Spinal cord (tissue), 10 donors: Measurements from ENCODE around the gene CNTN5. TPM values are rescaled to one million over a fixed set of nuclear protein-coding genes. Genes with fewer than 3 reads are reported as not detected.

Source experiments
- DNase-seq, 6 donors: peaks; one replicate each; pipeline versions ENCODE4 v3.0.0 to v3.0.0-alpha.2; 2013 to 2015; ENCODE audit warnings: low spot score in 6 of 6, low read depth in 4 of 6
- H3K27ac ChIP-seq: one replicate; pipeline ENCODE4 v1.5.1; 2013; ENCODE audit warnings: low read depth, low read length, control low read depth
- H3K27me3 ChIP-seq: one replicate; pipeline ENCODE4 v1.6.1; 2013; ENCODE audit warnings: low read length; ENCODE audit not compliant: control insufficient read depth, insufficient read depth
- H3K36me3 ChIP-seq: one replicate; pipeline ENCODE4 v1.6.1; 2013; ENCODE audit warnings: low read length; ENCODE audit not compliant: control insufficient read depth, insufficient read depth
- H3K4me1 ChIP-seq: one replicate; pipeline ENCODE4 v1.6.1; 2013; ENCODE audit warnings: low read length; ENCODE audit not compliant: control insufficient read depth, insufficient read depth
- H3K4me3 ChIP-seq: one replicate; pipeline ENCODE4 v1.5.1; 2013; ENCODE audit warnings: low read depth, low read length, control low read depth
- H3K9me3 ChIP-seq: one replicate; pipeline ENCODE4 v1.6.1; 2013; ENCODE audit warnings: low read length; ENCODE audit not compliant: control insufficient read depth, insufficient read depth
- WGBS: methylation state at CpG from one replicate; pipeline ENCODE4 v1.1.5; 2013; ENCODE audit warnings: missing lambda C conversion rate; ENCODE audit not compliant: insufficient coverage; 5-methylcytosine and 5-hydroxymethylcytosine counted together
- polyA plus RNA-seq, 2 donors: library from polyadenylated mRNA; unstranded; fragments of 120-200 nt; gene quantifications; one replicate each; pipeline ENCODE4 v1.2.1, GENCODE V29; 2013; ENCODE audit not compliant: insufficient read length in 2 of 2
- total RNA-seq, 2 donors: library from RNA; depleted of rRNA in 1 of 2; stranded (reverse); fragments of 120-200 nt in 1 of 2; fragments of >200 nt in 1 of 2; gene quantifications; one replicate each; pipeline versions ENCODE4 v1.2.3 to v1.2.4, GENCODE V29; 2013 to 2014
- donor health status: healthy.

The CNTN5 gene
- total and polyA plus RNA-seq, 4 donors, result 8.4 to 24.8 (median 12.0) TPM

DNA sequence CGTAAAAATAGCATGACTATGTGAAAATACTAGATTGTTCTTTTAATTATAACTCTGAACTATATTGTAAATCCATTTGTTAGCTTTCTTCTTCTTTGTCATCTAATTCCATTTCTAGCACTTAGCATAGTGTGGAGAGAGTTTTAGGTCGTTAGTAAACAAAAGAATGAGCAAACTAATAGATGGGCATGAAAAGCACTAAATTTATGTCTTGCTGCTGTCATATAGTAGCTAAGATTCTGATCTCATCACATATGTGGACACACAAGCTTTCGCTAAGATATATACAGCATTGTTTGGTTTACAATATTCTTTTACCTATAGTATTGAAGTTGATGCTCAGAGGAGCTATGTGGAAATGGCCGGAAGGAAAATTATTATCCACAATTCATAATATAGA, 370.5 kb downstream of the CNTN5 start:
- Histone ChIP-seq H3K27me3 (no peaks in the 10 kb centered on the region), H3K4me3 (no peak overlapping the region), H3K27ac (no peak overlapping the region), H3K9me3 (no peaks in the 10 kb centered on the region), H3K4me1 (no peaks in the 10 kb centered on the region), H3K36me3 (no peaks in the 10 kb centered on the region)
- no CpG with 5 or more reads among the region's 4 CpGs for WGBS
- DNase-seq, result no peak

DNA sequence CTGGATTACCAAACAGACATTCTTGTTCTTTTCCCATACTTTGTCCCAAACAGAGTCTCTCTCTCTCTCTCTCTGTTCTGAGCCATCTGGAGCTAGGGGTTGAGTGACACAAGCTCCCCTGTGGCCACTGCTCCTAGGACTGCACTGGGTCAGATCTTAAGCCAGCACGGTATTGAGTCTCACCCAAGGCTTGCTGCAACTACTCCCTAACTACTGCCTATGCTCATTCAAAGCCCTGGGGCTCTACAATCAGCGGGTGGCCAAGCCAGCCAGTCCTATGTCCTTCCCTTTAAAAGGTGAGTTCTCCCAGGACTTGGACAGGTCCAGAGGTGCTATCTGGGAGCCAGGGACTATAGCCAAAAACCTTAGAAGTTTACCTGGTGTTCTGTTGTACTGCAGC, 385.6 kb downstream of the CNTN5 start:
- Histone ChIP-seq H3K4me3 (no peak overlapping the region), H3K27me3 (no peaks in the 10 kb centered on the region), H3K4me1 (no peaks in the 10 kb centered on the region), H3K27ac (no peak overlapping the region), H3K36me3 (no peaks in the 10 kb centered on the region), H3K9me3 (peaks cover 1% of the 10 kb centered on the region)
- 100% methylated on average over 2 of the region's 2 CpGs for WGBS
- no peak for DNase-seq

DNA sequence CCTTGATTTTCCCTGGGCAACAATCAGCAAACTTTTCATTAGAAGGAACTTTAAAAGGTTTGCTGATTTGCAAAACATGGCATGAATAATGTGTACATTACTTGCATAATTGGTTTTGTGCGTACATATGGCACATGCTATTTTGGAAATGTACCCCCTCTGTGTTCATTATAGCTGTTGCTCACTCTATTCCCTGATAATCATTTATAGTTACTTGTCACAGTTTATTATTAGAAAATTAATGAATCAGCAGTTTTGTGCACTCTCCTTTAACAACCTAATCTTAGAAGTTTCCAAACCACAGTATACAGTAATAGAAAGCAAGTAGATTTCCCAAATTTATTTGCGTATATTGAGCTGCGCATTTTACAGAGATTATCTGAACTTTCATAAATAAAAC, 389.9 kb downstream of the CNTN5 start:
- peak in 1 of 6 donors; percentile 9 for DNase-seq
- Histone ChIP-seq H3K36me3 (no peaks in the 10 kb centered on the region), H3K4me3 (no peak overlapping the region), H3K27me3 (no peaks in the 10 kb centered on the region), H3K4me1 (no peaks in the 10 kb centered on the region), H3K27ac (no peak overlapping the region), H3K9me3 (peaks cover 1% of the 10 kb centered on the region)
- WGBS, result no CpG with 5 or more reads among the region's 3 CpGs

DNA sequence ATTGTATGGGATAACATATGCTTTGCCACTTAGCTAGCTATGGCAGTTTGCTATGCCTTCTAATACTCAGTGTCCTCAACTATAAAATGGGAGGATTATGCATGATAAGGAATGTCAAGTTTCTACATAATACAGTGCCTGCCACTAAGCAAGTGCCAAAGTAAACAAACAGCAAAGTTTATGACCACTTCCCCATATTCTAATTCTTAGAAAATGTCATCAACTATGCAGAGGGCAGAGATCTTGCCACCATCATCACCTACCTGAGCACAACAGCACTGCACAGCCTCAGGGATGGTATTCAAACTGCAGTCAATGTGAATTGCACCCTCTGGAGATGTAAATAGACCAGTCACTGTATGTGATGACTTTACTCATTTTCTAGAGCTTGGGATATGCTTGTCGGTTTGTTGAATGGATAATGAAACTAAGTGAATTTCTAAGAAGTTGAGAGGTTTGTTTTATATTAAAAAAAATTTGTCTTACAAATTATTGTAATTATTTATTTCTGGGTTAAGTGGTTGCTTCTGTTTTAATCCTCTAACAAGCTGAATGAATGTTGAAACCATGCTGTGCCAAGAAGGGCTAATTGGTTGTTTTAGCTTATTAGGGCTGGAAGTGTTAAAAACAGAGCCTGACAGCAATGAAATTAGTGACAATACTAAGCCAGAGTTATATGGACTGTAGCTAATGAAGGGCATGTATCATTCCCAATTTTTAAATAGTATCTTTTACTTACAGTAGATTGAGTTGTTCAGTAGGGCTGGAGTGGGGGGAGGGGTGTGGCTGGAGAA, 398.4 kb downstream of the CNTN5 start:
- H3K9me3 ChIP-seq, result no peaks in the 10 kb centered on the region
- WGBS, result no CpG with 5 or more reads among the region's 1 CpG
- no peak overlapping the region for H3K4me3 ChIP-seq
- H3K4me1 ChIP-seq, result no peaks in the 10 kb centered on the region
- no peaks in the 10 kb centered on the region for H3K36me3 ChIP-seq
- no peaks in the 10 kb centered on the region for H3K27me3 ChIP-seq
- DNase-seq, result peak in 2 of 6 donors; percentile 54 to 57
- H3K27ac ChIP-seq, result no peak overlapping the region

DNA sequence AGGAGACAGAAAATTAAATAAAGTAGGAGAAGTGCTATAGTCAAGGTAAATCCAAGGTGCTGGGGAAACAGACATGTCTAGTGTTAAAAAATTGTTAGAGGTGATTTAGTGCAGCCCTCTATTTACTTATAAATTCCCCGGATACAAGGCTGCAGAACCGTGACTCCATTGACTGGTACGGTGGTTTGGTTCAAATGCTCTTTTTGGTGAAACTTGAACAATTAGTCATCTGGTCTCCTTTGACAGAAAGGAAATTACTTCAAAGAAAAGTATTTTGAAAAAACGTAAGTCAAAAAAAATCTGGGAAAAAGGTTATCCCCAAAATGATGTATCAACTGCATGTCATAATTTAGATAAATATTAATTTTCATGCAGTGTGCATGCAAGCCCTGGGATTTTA, 399.2 kb downstream of the CNTN5 start:
- H3K4me3 ChIP-seq, result no peak overlapping the region
- H3K4me1 ChIP-seq, result no peaks in the 10 kb centered on the region
- no peak overlapping the region for H3K27ac ChIP-seq
- no peaks in the 10 kb centered on the region for H3K27me3 ChIP-seq
- WGBS, result 50% methylated on average over 2 of the region's 4 CpGs
- H3K9me3 ChIP-seq, result peaks cover 2% of the 10 kb centered on the region
- DNase-seq, result no peak
- no peaks in the 10 kb centered on the region for H3K36me3 ChIP-seq

DNA sequence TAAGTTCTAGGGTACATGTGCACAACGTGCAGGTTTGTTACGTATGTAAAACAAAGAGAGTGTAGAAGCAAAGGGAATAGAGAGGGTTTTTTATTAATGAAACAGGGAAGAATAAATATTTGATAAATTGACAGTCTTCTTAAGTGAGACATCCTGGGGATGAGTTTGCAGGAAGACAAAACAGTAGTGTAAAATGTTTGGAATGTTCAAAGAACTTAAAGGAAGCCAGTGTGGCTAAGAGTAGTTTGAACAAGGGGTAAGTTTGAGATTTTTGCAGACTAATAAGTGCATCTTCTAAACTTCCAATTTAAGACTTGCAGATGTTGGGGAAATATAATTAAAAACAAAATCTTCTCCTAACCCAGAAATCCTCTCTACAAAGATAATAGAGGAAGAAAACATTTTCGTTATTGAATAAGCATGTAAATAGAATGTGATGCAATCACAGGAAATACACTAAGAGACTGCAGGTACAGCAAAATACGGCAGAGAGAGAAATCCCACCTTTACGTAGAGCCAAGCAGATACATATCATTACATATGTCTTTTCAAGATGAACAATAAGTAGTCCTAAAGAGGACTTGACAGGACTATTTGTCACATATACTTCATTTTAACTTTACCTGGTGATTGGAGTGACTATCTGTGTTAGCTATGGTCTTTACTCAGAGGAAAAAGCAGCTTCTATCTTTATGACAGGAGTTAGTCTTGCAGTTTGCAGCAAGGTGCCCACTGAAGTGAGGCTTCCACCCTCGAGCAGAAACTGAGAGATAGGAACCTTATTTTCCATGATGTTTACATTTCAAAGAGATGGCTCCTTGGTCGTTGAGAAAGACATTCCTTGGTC, 402.1 kb downstream of the CNTN5 start:
- Histone ChIP-seq H3K4me3 (no peak overlapping the region), H3K4me1 (no peaks in the 10 kb centered on the region), H3K27ac (no peak overlapping the region), H3K36me3 (no peaks in the 10 kb centered on the region), H3K9me3 (peaks cover 3% of the 10 kb centered on the region), H3K27me3 (no peaks in the 10 kb centered on the region)
- WGBS, result 50% methylated on average over 2 of the region's 7 CpGs
- no peak for DNase-seq

DNA sequence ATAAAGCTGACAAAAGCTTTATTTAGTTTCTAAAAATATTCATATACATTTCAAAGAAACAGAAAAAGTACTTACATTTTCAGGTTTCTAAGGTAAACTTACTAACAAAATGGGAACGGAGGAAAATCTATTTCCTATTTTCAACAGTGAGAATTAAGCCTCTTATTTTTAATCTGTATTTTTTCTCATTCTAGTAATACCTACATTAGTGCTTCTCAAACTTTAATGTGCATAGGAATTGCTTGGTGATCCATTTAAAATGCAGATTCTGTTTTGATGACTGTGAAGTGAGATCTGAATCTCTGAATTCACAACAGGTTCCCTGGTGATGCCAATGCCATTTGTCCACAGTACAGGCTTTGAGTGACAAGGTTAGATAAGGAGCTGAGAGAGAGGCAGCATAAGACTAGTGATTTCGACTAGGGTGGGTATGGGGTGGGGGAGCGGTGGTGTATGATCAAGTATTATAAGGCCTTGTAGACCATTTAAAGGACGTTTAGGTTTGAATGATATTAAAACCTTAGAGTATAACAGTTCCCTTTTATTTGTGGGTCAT, 402.8 kb downstream of the CNTN5 start:
- Histone ChIP-seq H3K36me3 (no peaks in the 10 kb centered on the region), H3K4me3 (no peak overlapping the region), H3K4me1 (no peaks in the 10 kb centered on the region), H3K27me3 (no peaks in the 10 kb centered on the region), H3K27ac (no peak overlapping the region), H3K9me3 (peaks cover 3% of the 10 kb centered on the region)
- no peak for DNase-seq
- WGBS, result 100% methylated on average over 1 of the region's 4 CpGs

DNA sequence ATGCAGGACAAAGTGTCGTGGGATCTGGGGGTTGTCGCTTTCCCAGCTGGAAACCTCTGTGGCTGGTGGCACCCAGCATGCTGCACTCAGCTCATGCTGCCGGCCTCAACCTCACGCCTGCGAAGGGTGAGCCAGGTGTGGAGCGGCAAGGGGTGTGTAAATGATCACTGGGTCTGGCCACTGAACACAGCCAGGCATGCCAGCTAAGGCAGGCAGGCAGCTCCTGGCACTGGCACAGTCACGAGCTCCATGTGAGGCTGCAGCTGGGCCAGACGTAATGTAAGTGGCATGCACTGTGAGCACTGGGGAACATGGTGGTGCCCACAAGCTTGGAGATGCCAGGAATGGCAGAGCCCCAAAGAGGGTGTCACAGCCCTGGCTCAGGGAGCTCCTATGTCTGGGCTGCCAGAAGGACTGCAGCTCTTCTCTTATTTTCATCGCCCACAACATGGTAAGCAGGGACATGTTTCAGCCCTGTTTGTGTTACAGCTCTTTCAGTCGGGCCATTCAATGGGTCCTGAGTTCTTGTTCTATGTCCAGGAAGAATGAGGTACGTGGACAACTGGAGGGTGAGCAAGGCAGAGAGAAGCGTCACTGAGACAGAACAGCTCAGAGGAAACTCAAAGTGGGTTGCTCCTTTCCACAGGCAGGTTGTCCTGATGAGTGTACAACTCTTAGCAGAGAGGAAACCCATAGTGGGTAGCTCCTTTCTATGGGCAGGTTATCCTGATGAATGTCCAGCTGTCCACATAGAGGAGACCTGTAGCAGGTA, 403.8 kb downstream of the CNTN5 start:
- WGBS, result 96% methylated on average over 11 of the region's 12 CpGs
- peaks cover 3% of the 10 kb centered on the region for H3K9me3 ChIP-seq

DNA sequence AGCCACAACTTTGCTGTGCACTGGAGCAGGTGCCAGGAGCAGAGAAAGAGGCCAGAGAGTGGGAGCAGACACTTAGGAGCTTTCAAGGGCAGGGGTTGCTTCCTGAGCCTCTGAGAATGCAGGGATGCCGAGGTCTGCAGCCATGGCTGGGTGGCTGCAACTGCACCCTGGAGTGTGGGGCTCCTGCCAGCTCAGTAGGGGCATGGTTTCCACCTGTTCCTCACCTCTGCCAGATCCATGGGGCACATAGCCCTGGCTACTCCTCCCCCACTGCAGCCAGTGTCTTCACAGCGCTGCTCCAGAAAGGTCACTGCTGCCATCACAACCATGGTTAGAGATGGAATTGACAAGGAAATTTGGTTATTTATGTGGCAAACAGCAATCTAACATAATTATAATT, 404.8 kb downstream of the CNTN5 start:
- no peaks in the 10 kb centered on the region for H3K36me3 ChIP-seq
- no peaks in the 10 kb centered on the region for H3K27me3 ChIP-seq
- no peak for DNase-seq
- WGBS, result 0% methylated on average over 1 of the region's 2 CpGs
- peaks cover 3% of the 10 kb centered on the region for H3K9me3 ChIP-seq
- H3K27ac ChIP-seq, result no peak overlapping the region
- H3K4me1 ChIP-seq, result no peaks in the 10 kb centered on the region
- no peak overlapping the region for H3K4me3 ChIP-seq

More for the DNA sequence above, 403.8 kb downstream of the CNTN5 start:
- no peak for DNase-seq
- Histone ChIP-seq H3K4me1 (no peaks in the 10 kb centered on the region), H3K4me3 (no peak overlapping the region), H3K36me3 (no peaks in the 10 kb centered on the region), H3K27me3 (no peaks in the 10 kb centered on the region), H3K27ac (no peak overlapping the region)
